Gastrocnemius medialis (tissue), 4 donors: ENCODE results near the gene CSTF3. TPM values are rescaled to one million over a fixed set of nuclear protein-coding genes. Genes with fewer than 3 reads are reported as not detected.
"Not testable (repeated sequence)": the region's sequence is repeated elsewhere in the genome, so short reads cannot be mapped to it uniquely, and the experiment has no call there.

Source experiments
- ATAC-seq, 2 donors: fragments of 150-250 bp; one replicate each; pipeline ENCODE4 v1.9.1; 2016
- DNase-seq, 2 donors: peaks; one replicate each; pipeline ENCODE4 v3.0.0-alpha.2; 2019
- H3K27ac ChIP-seq, 4 donors: fragments of 200-600 bp; sonication (generic); 1 replicate in 1 of 4; 2 replicates in 3 of 4; pipeline ENCODE4 v1.5.1; 2016 to 2018; ENCODE audit warnings: mild to moderate bottlenecking in 2 of 4, moderate library complexity in 1 of 4
- H3K27me3 ChIP-seq, 3 donors: fragments of 200-600 bp; sonication (generic) in 2 of 3; 1 replicate in 1 of 3; 2 replicates in 2 of 3; pipeline versions ENCODE4 v1.5.1 to v1.6.0; 2016 to 2019; ENCODE audit warnings: mild to moderate bottlenecking in 1 of 3, moderate library complexity in 1 of 3
- H3K36me3 ChIP-seq, 2 donors: fragments of 200-600 bp; sonication (generic) in 1 of 2; one replicate each; pipeline ENCODE4 v1.5.1; 2017 to 2018
- H3K4me1 ChIP-seq, 2 donors: fragments of 200-600 bp; sonication (generic) in 1 of 2; one replicate each; pipeline ENCODE4 v1.5.1; 2016 to 2017; ENCODE audit warnings: mild to moderate bottlenecking in 2 of 2
- H3K4me3 ChIP-seq, 4 donors: fragments of 200-600 bp; sonication (generic) in 3 of 4; 1 replicate in 1 of 4; 2 replicates in 3 of 4; pipeline ENCODE4 v1.5.1; 2016 to 2019; ENCODE audit warnings: mild to moderate bottlenecking in 2 of 4
- H3K9me3 ChIP-seq, 3 donors: fragments of 200-600 bp; sonication (generic) in 2 of 3; 1 replicate in 1 of 3; 2 replicates in 2 of 3; pipeline ENCODE4 v1.5.1; 2016 to 2019
- POLR2A ChIP-seq, 2 donors: fragments of 450-650 bp; IDR thresholded peaks; one replicate each; pipeline ENCODE4 v1.6.1; 2017; ENCODE audit warnings: antibody characterized with exemption in 2 of 2, mild to moderate bottlenecking in 2 of 2, moderate library complexity in 2 of 2
- in situ Hi-C, 4 donors: fragments of 200-750 bp; cut with MboI; loops; one replicate each; pipeline versions ENCODE4 v1.15.0 to v1.8.0; 2017; ENCODE audit warnings: low sequenced_read_pairs in 4 of 4
- intact Hi-C: fragments of 100-400 bp; cut with DNase I; formaldehyde crosslinking; loops from one replicate; pipeline ENCODE4 v1.15.1; 2023; ENCODE audit warnings: low total_unique reads
- total RNA-seq, 4 donors: library from RNA; depleted of rRNA; stranded (reverse); fragments of >200 nt; gene quantifications; one replicate each; pipeline versions ENCODE4 v1.1.0 to v1.2.3, GENCODE V29; 2016
- TF ChIP-seq, protein P1 (sequence below), 5 experiments: fragments of 450-650 bp in 3 of 5; fragments of 200-600 bp in 2 of 5; sonication (generic) in 2 of 5; IDR thresholded peaks in 4 of 5; conservative IDR thresholded peaks in 1 of 5; 1 replicate in 4 of 5; 2 replicates in 1 of 5; pipeline ENCODE4 v1.5.1; 2016 to 2019; ENCODE audit warnings: antibody characterized with exemption in 5 of 5, mild to moderate bottlenecking in 3 of 5, moderate library complexity in 3 of 5

Gene CSTF3
- total RNA-seq, 4 donors from 2014 or later, result 3.3 to 9.5 (median 6.1) TPM

DNA sequence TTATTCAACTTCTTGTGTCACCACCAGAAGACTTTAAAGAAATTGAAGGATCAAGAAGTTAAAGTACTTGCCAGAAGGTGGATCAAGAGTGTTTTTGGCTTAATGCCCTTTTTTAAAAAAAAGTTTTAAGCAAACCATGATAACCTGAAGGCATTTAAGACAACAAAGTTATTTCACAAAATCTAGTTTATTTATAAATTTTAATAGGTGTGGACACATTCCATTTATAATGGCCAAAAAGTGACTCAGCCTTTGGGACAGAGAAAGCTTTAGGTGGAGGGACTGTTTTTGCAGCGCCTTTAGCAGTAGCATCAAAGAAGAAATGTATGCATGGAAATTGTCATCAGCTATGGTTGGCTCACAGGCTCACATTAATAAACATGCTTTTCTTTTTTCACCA lies 104.0 kb downstream of the CSTF3 start:
- H3K4me3 ChIP-seq, result no peak overlapping the region
- ATAC-seq (no peak), DNase-seq (no peak)
- peaks cover 0 to 38% of the 10 kb centered on the region in 2 donors for H3K36me3 ChIP-seq
- in situ Hi-C loops (no loop called here), intact Hi-C loops (loop anchor here (10.0 kb wide), 1 partner anchor 1918 kb away; no protein-coding TSS in a partner anchor)
- H3K27ac ChIP-seq, result no peak overlapping the region
- no peaks in the 10 kb centered on the region for H3K9me3 ChIP-seq
- no peak for TF ChIP-seq POLR2A (IDR thresholded peaks at IDR 0.05)
- TF ChIP-seq, protein P1, sequence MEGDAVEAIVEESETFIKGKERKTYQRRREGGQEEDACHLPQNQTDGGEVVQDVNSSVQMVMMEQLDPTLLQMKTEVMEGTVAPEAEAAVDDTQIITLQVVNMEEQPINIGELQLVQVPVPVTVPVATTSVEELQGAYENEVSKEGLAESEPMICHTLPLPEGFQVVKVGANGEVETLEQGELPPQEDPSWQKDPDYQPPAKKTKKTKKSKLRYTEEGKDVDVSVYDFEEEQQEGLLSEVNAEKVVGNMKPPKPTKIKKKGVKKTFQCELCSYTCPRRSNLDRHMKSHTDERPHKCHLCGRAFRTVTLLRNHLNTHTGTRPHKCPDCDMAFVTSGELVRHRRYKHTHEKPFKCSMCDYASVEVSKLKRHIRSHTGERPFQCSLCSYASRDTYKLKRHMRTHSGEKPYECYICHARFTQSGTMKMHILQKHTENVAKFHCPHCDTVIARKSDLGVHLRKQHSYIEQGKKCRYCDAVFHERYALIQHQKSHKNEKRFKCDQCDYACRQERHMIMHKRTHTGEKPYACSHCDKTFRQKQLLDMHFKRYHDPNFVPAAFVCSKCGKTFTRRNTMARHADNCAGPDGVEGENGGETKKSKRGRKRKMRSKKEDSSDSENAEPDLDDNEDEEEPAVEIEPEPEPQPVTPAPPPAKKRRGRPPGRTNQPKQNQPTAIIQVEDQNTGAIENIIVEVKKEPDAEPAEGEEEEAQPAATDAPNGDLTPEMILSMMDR (IDR thresholded peaks at IDR 0.05 in 4 of 5, conservative IDR thresholded peaks at IDR 0.05 in 1 of 5), result no peak
- H3K27me3 ChIP-seq, result no peaks in the 10 kb centered on the region
- no peaks in the 10 kb centered on the region for H3K4me1 ChIP-seq

DNA sequence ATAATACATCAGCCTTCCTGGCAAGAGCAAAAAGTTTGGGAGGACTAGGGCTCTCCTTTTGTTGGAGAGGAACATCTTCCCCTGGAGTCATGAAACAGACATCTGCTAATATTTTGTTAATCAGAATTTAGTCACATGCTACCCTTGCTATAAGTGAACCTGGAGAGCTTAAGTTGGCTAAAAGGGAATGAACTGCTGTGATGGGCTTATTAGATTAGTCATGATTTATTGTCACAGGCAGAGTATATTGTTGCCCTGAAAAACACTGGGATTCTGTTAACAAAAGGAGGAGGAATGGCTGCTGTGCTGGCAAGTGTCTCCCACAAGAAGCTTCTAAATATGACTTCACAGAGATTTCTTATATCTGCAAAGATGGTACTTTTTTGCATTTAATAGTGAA lies 105.9 kb downstream of the CSTF3 start:
- H3K9me3 ChIP-seq, result no peaks in the 10 kb centered on the region
- no peak for TF ChIP-seq POLR2A (IDR thresholded peaks at IDR 0.05)
- TF ChIP-seq, protein P1 (IDR thresholded peaks at IDR 0.05 in 4 of 5, conservative IDR thresholded peaks at IDR 0.05 in 1 of 5), result no peak
- no peaks in the 10 kb centered on the region for H3K4me1 ChIP-seq
- in situ Hi-C loops (no loop called here), intact Hi-C loops (loop anchor here (10.0 kb wide), 1 partner anchor 1919 kb away; no protein-coding TSS in a partner anchor)
- peaks cover 0 to 26% of the 10 kb centered on the region in 2 donors for H3K36me3 ChIP-seq
- DNase-seq (no peak), ATAC-seq (no peak)
- no peak overlapping the region for H3K27ac ChIP-seq
- H3K27me3 ChIP-seq, result no peaks in the 10 kb centered on the region
- H3K4me3 ChIP-seq, result no peak overlapping the region

DNA sequence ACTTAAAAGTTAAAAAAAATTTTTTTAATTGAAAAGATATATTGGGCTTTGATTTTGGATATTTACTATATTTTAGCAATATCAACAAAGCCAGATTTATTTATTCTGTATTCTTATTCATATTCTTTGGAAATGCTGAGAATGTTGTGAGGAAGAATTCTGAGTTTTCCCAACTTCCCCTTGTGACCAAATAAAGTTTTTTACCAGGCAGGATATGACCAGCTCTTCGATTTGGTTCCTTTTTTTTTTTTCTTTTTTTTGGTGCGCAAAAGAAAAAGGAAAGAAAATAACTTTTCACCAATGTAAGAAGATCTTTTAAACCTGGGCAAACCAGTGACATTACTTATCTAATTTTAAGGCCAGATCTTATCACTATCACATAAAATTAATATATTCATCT lies 109.0 kb downstream of the CSTF3 start:
- DNase-seq, result no peak
- Histone ChIP-seq H3K27me3 (no peaks in the 10 kb centered on the region), H3K4me3 (no peak overlapping the region), H3K36me3 (no peaks in the 10 kb centered on the region), H3K4me1 (no peaks in the 10 kb centered on the region), H3K27ac (no peak overlapping the region), H3K9me3 (no peaks in the 10 kb centered on the region)
- intact Hi-C loops (loop anchor here (10.0 kb wide), 1 partner anchor 1923 kb away; no protein-coding TSS in a partner anchor), in situ Hi-C loops (no loop called here)
- TF ChIP-seq POLR2A (IDR thresholded peaks at IDR 0.05), result no peak
- TF ChIP-seq, protein P1 (IDR thresholded peaks at IDR 0.05 in 4 of 5, conservative IDR thresholded peaks at IDR 0.05 in 1 of 5), result no peak
- no peak for ATAC-seq

DNA sequence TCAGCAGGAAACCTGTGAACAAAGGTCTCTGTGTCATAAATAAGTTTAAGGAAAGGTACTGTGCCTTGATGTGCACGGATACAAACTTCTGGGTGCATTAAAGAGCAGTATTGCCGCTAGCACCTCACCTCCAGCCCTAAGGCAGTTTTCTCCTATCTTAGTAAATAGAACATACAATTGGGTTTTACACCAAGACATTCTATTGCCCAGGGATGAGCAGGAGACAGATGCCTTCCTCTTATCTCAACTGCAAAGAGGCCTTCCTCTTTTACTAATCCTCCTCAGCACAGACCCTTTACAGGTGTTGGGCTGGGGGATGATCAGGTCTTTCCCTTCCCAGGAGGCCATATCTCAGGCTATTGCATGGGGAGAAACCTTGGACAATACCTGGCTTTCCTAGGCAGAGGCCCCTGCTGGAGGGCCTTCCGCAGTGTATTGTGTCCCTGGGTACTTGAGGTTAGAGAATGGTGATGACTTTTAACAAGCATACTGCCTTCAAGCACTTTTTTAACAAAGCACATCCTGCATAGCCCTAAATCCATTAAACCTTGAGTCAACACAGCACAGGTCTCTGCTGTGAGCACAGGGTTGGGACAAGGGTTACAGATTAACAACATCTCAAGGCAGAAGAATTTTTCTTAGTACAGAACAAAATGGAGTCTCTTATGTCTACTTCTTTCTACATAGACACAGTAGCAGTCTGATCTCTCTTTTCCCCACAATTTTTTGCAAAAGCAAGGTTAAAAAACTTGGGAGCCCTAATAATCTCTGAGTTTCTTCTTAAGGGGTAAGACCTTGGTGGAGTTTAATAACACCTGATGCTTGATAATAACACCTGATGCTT lies 111.5 kb downstream of the CSTF3 start:
- not testable (repeated sequence) for H3K36me3 ChIP-seq, H3K27me3 ChIP-seq, H3K9me3 ChIP-seq, H3K4me3 ChIP-seq, H3K27ac ChIP-seq, ATAC-seq, DNase-seq, H3K4me1 ChIP-seq
- in situ Hi-C loops (loop anchor here in 1 of 4 donors (25.0 kb wide), 1 partner anchor 462 kb away; the partner anchor contains the start of gene EIF3M), intact Hi-C loops (loop anchor here (10.0 kb wide), 1 partner anchor 1925 kb away; no protein-coding TSS in a partner anchor)

DNA sequence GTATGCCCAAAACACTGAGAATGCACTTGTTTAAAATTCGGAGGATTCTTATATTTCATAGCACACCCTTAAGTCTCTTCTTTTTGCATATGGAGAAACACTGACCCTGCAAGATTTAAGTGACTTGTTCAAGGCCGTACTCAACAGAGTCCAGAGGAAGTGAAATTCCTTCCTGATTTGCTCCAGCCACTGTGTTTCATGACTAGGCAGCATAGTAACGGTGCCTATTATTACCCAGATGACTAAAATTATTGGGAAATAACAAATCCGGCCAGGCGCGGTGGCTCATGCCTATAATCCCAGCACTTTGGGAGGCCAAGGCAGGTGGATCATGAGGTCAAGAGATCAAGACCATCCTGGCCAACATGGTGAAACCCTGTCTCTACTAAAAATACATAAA lies 112.6 kb downstream of the CSTF3 start:
- H3K4me3 ChIP-seq, H3K36me3 ChIP-seq, DNase-seq, ATAC-seq, H3K27ac ChIP-seq, H3K9me3 ChIP-seq, intact Hi-C loops, H3K4me1 ChIP-seq, H3K27me3 ChIP-seq: not testable (repeated sequence)
- in situ Hi-C loops, result loop anchor here in 1 of 4 donors (25.0 kb wide), 1 partner anchor 461 kb away; the partner anchor contains the start of gene EIF3M
